Inflammatory macrophage treated with lipopolysaccharide for 4 hours (primary cell): ENCODE results near the gene PRKAR1A.
"Not testable (repeated sequence)": the region's sequence is repeated elsewhere in the genome, so short reads cannot be mapped to it uniquely, and the experiment has no call there.

Experiments used
- DNase-seq: peaks from one replicate; pipeline ENCODE4 v3.0.0-alpha.2; 2020

PRKAR1A gene

DNA sequence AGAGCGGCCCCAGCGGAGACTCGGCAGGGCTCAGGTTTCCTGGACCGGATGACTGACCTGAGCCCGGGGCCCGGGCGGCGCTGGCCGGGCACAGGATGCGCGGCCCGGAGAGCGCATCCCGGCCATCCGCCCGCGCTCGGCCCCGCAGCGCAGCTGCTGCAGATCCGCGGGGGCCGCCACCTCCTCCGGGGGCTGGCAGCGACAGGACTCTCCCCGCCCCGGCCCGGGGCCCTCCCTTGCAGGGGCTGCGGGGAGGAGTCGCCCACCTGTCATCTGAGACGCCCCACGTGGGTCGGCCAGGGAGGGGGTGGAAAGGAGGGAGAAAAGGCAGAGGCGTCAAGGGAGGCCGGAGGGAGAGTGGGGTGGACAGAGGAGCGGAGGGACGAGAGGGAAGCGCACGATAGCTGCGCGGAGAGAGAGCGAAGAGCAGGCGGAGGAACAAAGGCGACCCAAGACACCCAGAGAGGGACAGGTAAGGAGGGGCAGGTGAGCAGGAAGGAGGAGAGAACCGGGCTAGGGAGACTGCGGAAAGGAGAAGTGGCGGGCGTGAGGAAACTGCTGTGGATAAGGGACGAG lies 471 bp upstream of the PRKAR1A start:
- DNase-seq, result no peak

- DNase-seq, result peak; percentile 47
These were observed 787 bp downstream of the PRKAR1A start for GRCh38 chr17:68512960-68513474.

DNA sequence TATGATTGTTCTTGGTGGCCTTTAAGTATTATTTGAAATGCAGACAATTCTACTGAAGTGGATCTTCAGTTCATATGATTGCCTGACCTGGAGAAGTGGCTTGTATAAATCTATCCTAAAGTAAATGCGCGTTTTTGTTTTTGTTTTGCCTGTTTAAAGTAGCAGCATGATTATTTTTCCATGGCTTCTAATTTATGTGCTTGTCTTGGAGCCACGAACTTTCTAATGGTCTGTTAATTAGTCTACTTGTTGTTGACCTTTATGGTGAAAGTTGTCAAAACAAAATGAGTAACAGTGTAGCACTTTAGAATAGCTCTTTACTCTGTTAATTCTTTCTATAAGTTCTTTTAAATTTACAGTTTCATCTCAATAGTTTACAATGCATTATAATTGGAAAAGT lies 1.7 kb downstream of the PRKAR1A start:
- no peak for DNase-seq

GRCh38 chr17:68514831-68515635 lies 2.8 kb downstream of the PRKAR1A start:
- DNase-seq, result peak; percentile 60

- no peak for DNase-seq
These were observed 4.5 kb downstream of the PRKAR1A start for GRCh38 chr17:68516732-68517131.

GRCh38 chr17:68517605-68518004 lies 5.4 kb downstream of the PRKAR1A start:
- DNase-seq, result not testable (repeated sequence)

GRCh38 chr17:68518063-68518815 lies 6.0 kb downstream of the PRKAR1A start:
- DNase-seq, result no peak

GRCh38 chr17:68519051-68519450 lies 6.8 kb downstream of the PRKAR1A start:
- DNase-seq, result peak; percentile 32

GRCh38 chr17:68519911-68520310 lies 7.7 kb downstream of the PRKAR1A start:
- DNase-seq, result no peak

DNA sequence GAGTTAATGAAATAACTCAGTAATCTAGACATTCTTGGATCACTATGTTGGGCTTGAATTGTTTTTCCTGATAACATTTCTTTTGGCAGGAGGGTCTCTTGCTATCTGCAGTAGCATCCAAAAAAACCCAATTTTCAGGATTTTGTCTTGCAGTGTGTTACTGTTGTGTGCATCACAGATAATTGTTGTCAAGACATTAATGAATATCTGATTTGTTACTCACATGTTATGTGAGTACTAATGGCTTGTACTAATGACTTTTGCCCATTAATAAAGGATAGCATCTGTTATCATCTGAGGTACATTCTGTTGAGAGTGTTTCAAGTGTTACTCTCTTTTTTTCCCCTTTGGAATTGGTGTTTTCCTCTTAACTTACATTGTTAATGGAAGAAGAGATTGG lies 10.0 kb downstream of the PRKAR1A start:
- no peak for DNase-seq

DNA sequence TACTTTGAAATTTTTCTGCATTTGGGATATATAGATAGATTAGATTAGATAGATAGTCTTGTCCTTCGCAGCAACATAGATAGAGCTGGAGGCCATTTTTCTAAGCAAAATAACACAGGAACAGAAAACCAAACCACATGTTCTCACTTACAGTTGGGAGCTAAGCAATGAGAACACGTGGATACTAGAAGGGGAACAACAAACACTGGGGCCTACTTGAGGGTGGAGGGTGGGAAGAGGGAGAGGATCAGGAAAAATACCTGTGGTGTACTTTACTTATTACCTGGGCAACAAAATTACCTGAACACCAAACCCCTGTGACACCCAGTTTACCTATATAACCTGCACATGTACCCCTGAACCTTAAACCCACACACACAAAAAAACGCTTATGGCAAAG lies 14.3 kb downstream of the PRKAR1A start:
- no peak for DNase-seq

- DNase-seq, result no peak
These were observed 15.1 kb downstream of the PRKAR1A start for GRCh38 chr17:68527314-68527713.

DNA sequence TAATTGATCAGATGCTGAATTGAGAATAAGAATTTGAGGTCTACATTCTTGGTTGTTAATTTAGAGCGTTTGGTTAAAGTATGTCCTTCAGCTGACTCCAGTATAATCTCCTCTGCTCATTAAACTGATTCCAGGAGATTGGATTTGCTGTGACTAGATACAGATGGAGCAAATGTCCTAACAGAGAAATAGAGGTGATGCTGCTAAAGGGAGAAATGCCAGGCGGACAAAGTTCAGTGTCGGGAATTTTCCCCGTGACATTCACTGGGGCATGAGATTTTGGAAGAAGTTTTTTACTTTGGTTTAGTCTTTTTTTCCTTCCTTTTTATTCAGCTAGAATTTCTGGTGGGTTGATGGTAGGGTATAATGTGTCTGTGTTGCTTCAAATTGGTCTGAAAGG lies 19.0 kb downstream of the PRKAR1A start:
- no peak for DNase-seq

GRCh38 chr17:68532826-68533225 lies 20.6 kb downstream of the PRKAR1A start:
- DNase-seq, result no peak

GRCh38 chr17:68533887-68534694 lies 21.9 kb downstream of the PRKAR1A start:
- peak; percentile 58 for DNase-seq

DNA sequence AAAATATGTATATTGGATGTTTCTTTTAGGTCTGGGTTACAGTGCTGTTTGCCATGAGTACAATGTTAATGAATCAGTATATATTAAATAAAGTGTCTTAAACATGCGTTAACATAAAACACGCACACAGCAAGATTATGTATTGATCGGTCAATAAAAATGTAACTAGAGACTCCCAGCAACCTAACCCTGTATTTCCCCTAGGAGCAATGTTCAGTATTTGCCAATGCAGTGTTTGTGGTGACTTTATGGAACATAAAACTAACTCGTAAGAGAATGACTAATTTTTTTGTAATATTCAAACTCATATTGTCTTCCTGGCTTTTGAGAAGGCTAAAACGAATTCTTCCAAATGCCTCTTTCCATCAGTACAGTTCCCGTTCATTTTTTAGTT lies 22.5 kb downstream of the PRKAR1A start:
- DNase-seq, result no peak

DNA sequence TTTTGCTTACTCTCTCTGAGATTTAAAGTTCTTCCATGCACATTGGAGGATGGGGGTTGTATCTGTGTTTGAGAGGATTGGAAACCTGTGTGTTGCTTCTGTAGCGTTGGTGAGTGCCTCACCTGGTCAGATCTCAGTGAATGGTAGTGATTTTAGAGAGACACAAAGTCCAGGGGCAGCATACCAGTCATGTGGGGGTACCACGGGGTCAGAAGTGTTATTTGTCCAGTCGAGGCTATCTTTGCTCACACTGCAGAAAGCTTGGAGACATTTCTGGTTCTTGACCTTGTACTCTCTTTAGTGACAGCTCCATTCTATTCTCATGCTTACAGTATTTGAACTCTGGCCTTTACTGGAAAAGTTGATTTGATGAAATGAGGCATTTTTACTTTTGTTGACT lies 23.7 kb downstream of the PRKAR1A start:
- no peak for DNase-seq

DNA sequence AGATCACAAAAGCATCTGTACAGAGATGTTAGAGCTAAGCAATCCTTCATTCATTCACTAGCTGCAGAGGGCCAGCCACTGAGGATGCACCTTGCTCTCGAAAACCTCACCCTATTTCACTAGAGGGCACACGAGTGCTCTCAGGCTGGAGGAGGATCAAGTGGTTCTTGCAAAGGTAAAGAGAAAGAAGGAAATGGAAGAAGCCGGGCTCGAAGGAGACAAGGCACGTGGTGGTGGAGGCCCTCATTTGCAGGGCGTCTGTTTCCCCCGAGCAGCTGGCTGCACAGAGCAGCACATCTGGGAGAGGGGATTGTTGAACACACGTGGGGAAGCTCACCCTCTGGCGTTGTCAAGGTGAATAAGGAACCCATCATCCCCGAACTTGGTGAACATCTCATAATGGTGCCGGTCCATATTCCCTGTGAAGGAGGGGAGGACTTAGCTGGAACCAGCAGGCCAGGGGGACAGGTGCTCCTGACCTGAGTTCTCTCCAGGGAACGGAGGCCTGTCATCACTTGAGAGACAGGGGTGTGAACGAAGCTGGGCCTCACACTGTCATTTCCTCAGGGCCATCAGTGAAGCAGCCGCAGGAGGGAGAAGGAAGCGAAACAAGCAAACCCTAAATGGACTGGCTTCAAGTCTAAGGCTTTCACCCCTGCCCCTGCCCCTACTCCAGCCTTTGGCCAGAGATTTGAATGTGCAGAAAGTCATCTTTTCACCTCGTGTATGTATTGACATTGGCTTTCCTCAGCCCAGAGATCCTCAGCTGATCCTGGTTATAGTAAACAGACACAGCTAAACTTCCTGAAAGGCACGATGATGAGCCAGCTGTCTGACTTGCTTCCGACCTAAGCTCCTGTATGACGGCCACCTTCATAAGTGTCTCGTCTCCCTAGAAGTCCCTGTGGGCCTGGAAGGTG lies 27.6 kb downstream of the PRKAR1A start:
- DNase-seq, result peak; percentile 38

DNA sequence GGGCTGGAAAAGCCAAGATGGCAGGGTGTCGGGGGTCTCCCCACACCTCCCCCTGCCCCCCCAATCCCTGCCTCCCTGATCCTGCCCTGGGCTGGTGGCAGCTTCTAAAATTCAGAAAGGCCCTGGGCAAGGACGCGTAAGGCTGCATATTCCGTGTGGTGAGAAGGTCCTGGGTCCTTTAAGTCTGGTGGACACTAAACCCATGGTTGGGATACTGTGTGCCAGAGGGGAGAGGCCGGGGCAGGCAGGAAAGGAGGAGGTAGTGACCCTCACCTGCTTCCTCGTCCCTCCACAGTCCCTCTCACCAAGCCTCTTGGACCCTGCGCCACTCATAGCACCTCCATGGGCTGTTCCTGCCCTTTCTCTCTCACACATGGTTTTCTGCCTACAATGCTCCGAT lies 28.8 kb downstream of the PRKAR1A start:
- no peak for DNase-seq

GRCh38 chr17:68541816-68542215 lies 29.6 kb downstream of the PRKAR1A start:
- DNase-seq, result no peak

DNA sequence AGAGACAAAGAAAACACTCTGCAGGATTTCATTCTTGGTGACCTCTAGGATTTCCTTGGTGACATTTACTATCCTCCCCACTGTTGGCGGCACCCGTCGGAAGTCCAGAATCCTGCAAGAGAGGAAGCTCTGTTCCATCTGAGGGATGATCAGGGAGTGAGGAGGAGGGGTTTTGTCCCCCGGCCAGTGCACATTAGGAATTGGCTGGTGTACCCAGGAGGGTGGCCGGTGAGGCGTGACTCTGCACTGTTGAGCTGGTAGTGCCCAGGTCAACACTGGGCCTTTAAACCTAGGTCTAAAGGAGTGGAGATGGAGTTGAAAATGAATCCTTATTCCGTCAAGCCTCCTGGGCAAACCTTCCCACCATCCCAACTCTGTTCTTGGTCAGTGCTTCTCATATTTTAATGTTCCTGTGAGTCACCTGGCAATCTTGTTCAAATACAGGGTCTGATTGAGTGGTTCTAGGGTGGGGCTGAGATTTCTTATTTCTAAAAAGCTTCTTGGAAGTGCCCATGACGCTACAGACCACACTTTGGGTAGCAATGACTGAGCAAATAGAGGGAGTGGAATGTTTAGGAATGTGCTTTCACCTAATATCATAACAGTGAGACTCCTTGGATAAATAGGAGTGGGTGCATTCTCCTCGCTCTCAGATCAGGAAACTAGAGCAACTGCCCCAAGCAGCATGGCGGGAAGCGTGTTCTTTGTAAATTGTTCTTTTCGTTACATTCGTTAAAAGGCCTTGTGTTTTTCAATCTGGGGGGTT lies 30.7 kb downstream of the PRKAR1A start:
- no peak for DNase-seq
